HG03565 (cell line): ENCODE results near the gene GJB6.
A peak's percentile ranks its signal among the peaks of the same experiment; 100 is the strongest.
"Not testable (repeated sequence)": the region's sequence is repeated elsewhere in the genome, so short reads cannot be mapped to it uniquely, and the experiment has no call there.

Source experiments
- ATAC-seq: cut with Tn5 transposase; IDR thresholded peaks from one replicate; pipeline ENCODE4 v1.9.1; 2021; ENCODE audit warnings: mild to moderate bottlenecking, moderate library complexity; ENCODE audit not compliant: unreplicated experiment

GJB6 gene

DNA sequence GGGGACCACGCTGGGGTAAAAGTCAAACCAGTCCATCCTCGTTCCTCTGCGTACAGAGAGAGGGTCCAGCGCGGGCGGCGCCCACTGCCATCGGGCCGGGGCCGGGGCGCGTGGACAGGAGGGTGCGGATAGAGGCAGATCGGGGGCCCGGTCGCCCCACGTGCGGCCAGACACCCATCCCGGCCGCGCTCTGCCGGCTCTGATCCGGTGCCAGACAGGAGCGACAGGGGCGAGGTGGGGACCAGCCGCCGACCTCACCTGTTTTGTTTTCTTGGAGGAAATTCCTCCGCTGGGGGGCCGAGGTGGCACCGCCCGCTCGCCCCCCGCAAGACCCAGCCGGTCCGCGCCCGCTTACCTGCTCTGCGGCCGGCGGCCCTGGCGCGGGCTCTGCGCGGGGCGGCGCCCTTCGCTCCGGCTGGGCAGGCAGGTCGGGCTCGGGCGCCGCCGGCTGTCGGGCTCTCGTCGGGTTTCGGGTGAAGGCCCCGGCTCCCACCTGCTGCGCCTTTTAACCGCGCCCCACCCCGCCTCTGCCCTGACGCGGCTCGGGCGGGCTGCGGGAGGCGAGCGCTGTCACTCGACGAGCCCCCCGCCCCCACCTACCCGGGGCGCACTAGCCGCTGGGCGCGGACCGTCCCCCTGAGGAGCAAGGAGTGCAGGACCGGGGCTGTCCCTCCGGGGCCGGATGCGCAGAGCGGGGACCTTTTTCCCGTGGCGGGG lies at the start of gene GJB6:
Gene GJB6 (minus strand): TSS at position 481 of the 717 bp plus-strand sequence. CDS start 8,839 bp downstream, outside the sequence.
- ATAC-seq, result no peak

GRCh38 chr13:20276901-20277300 lies 44.8 kb upstream of the GJB6 start:
- ATAC-seq, result not testable (repeated sequence)

GRCh38 chr13:20274466-20274865 lies 42.3 kb upstream of the GJB6 start:
- no peak for ATAC-seq

- no peak for ATAC-seq
Measured at GRCh38 chr13:20272588-20273171, 40.6 kb upstream of the GJB6 start.

- ATAC-seq, result no peak
Measured at GRCh38 chr13:20272104-20272503, 40.0 kb upstream of the GJB6 start.

- ATAC-seq, result no peak
Measured at GRCh38 chr13:20271441-20271840, 39.3 kb upstream of the GJB6 start.

DNA sequence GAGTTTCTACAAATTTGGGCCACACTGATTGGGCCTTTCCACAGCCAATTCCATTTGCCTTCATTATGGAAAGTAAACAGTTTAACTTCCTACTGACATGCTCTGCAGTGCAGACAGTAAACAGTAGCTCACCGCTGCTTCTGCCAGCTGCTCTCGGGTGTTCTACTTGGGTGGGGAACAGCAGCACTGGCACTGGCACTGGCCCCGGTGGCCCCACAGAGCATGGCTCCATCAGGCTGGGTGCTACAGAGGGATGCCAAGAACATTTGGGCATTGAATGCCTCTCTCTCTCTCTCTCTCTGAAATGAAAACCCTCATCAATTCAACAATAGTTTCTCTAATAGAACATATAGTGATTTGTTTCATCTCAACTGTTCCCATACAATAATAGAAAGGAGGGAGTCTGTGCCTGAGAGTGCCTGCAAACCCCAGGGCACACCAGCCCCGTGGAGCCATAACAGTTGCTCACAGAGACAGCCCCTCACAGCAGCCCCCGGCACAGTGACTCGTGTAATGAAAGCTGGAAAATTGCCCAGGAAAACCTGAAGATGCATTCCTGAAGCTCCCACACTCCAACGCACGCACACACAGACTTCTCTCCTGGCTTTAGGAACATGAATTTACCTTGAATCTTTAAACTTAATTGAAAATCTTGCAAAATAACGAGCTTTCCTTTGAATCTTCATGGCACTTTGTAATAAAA lies 38.2 kb upstream of the GJB6 start:
- no peak for ATAC-seq

GRCh38 chr13:20264271-20265018 lies 32.3 kb upstream of the GJB6 start:
- ATAC-seq, result peak; percentile 96

- ATAC-seq, result no peak
Measured at GRCh38 chr13:20263393-20264044, 31.4 kb upstream of the GJB6 start.

DNA sequence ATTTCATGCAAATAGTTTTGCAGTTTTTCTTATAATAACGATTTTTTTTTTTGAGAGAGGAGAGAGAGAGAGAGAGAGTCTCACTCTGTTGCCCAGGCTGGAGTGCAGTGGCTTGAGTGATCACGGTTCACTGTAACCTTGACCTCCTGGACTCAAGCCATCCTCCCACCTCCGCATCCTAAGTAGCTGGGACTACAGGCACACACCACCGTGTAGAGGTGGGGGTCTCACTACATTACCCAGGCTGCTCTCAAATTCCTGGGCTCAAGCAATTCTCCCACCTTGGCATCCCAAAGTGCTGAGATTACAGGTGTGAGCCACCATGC lies 26.8 kb upstream of the GJB6 start:
- ATAC-seq, result no peak

DNA sequence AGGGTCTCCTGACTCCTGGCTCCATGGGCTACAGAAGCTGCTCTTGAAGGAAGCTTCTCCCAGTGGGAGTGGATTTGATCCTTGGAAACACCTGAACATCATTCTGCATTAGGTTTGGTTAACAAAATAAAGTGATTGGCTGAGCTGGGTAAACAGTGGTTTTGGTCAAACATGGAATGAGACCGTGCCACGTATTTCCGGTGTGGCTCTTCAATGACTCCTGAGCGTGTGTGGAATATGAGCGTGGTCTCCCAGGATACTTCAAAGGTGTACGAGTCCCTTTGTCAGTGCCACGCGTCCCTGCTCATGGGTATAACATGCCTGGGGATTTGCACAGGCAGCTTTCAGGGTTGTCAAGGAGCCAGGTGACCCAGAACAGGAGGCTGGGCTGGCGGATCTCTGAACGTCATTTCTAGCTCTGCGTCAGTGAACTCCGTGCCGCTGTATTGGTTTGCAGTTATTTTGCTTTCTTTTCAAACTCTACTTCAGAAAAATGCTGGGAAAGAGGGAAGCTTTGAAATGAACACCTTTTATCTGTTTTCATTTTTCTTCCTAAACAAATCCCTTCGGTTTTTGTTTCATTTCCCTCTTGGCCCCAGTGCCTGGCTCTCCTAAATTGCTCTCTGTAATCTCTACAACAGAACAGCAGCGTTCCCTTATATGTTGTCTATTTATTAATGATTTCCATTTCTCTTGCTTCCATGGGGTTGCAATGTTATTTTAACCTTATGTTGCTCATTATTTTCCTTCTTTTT lies 26.3 kb upstream of the GJB6 start:
- ATAC-seq, result no peak

DNA sequence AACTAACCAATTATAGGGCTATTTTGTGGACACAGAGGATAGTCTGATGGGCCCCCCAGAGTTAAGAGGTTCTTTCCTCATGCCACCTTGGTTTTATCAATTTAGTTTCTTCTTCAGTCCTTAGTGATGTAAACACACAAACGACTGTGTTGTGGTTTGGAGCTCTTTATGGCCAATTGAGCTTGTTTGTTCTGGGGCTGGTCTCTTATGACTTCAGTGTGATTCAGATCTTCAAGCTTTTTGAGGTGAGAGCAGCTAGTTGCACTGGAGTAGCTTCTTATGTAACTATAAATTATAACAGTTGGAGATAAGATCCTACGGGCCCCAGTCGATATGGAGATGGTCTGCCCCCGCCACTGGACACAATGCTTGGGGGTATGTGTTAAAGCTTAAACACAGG lies 22.0 kb upstream of the GJB6 start:
- ATAC-seq, result no peak

- ATAC-seq, result no peak
Measured at GRCh38 chr13:20249913-20250312, 17.8 kb upstream of the GJB6 start.

DNA sequence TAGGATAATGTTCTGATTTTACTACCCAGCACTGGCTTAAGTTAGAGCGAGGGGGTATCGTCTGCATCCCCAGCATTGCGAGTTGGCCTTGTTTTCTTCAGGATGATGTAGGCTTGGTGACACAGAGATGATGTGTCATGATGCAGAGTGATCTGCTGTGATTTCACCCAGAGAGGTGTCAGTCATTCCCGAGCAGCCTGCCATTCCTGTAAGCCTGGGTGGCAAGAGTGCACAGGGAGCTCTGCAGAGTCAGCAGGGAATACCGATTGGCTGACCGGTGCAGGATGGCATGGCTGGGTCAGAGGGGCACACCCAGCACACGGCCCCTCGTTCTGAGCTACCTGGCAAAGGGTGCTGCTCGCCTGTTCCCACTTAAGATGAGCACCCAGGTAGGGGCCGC lies 15.8 kb upstream of the GJB6 start:
- ATAC-seq, result no peak

DNA sequence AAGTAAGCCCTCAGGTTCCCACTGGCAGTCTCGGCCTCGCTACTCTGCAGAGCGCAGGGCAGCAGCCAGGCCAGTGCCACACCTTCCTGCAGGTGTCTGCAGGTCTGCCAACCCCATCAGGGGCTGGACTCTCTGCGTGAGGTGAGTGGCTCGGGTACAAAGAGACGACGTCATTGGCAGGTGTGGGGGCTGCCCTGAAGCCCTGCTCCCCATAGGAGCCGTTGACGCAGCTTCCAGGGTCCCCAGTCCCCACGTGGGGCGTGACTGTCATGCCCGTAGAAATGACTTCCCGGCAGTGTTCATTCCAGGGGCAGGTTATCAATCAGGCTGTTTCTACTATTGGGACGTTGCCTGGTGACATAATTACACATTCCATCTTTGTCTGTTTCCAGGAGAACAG lies 15.3 kb upstream of the GJB6 start:
- ATAC-seq, result no peak

DNA sequence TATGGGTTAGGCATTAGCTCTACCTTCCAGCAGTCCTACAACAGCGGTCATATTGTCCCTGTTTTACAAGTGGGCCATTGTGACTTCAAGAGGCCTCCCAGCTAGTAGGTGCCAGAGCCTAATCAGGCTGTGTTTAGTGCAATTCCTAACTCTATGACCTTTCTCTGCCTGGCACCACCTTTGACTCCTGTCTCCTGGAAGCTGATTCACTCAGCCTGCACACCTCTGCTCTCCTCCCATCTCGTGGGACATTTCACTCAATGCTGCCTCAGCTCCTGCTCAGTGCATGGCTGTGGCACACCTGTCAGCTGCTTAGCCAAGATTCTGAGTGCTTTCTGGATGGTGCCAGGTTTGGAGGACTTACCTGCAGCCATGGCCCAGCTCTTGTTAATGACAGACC lies 9.5 kb upstream of the GJB6 start:
- no peak for ATAC-seq

DNA sequence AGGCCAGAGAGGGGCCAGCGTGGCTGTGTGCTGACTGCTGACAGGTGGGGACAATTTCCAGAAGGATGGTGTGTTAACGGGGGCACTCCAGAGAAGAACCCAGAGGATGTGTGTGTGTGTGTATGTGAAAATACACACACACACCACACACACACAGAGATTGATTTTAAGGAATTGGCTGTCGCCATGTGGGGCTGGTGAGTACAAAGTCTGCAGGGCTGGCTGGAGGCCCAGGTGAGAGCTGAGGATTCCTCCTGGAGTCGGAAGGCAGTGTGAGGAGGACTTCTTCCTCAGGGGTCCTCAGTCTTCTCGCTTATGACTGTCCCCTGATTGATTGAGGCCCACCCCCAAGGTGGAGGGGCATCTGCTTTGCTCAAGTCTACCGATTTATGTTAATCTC lies 7.6 kb upstream of the GJB6 start:
- ATAC-seq, result no peak

DNA sequence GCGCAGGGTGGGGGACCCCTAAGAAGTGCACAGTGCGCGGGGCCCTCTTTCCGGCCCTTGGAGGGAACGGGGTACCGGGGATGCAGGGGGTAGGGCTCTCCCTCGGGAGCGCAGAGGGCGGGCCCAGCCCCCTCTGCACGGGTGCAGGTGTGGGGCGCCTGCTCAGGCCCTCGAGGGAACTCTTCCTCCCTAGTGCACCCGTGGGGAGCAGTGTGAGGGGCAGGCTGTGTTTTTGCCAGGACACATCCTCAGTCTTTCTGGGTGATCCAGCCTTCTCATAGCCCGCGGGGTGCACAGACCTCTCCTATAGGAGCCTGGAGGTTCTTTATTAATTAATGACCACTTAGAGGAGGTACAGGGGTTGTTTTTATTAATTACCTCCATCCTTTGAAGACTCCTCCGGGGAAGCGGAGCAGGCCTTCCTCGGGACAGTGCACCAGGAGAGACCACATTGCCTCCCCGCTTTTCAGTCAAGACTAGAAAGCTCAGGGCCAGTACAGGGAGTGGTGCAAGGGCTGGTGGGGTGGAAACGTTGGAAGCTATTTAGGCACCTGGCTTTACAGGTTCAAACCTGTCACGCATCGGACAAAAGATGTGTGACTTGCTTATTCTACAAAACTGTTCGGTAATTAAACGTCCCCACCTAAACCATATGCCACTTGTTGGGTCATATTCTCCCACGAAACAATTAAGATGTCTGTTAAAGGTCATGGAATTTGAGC lies 598 bp upstream of the GJB6 start:
- ATAC-seq, result no peak

GRCh38 chr13:20230913-20231838 lies 943 bp downstream of the GJB6 start:
- no peak for ATAC-seq
